ENCODE data around the gene MAPK10.

The MAPK10 gene

DNA sequence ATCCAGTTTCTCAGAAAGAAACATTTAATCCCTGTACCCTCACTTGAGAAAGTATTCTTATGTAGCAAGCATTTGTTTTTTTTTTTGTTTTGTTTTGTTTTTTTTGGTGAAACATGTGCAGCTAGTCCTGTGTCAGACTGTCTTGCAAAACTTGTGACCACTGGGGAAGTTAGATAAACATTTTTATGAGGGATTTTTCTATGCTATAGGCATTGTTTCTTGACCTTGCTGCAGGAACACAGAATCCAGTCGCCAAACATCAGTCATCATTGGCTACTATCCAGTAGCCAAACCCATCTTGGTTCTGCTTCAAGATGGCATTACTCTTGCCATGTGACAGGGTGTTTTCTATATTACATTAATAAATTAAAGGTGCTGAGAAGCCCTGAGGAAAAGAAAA, 7.7 kb upstream of the MAPK10 start:
- no peak overlapping the region for H3K4me3 ChIP-seq (ENCODE audit: low read depth, low read length)
- TF ChIP-seq CTCF (IDR thresholded peaks at IDR 0.05; ENCODE audit: low read depth, low read length): no peak

- H3K4me3 ChIP-seq (ENCODE audit: low read depth, low read length): no peak overlapping the region
- no peak for TF ChIP-seq CTCF (IDR thresholded peaks at IDR 0.05; ENCODE audit: low read depth, low read length)
Measured at GRCh38 chr4:86366920-86367319, 7.1 kb upstream of the MAPK10 start.

DNA sequence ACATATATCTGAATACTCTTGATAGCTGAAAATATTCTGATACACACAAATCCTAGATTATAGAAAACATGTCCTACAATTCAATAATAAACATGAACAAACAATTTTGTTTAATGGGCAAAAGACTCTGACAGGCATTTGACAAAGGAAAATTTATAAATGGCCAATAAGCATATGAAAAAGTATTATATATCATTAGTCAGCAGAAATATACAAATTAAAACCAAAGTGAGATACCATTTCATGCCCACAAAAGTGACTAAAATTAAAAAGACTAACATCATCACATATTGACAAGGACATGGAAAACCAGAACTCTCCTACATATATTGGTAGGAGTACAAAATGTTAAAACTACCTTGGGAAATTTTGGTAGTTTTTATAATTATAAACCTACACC, 2.7 kb upstream of the MAPK10 start:
- H3K4me3 ChIP-seq (ENCODE audit: low read depth, low read length): no peak overlapping the region
- TF ChIP-seq CTCF (IDR thresholded peaks at IDR 0.05; ENCODE audit: low read depth, low read length): no peak

DNA sequence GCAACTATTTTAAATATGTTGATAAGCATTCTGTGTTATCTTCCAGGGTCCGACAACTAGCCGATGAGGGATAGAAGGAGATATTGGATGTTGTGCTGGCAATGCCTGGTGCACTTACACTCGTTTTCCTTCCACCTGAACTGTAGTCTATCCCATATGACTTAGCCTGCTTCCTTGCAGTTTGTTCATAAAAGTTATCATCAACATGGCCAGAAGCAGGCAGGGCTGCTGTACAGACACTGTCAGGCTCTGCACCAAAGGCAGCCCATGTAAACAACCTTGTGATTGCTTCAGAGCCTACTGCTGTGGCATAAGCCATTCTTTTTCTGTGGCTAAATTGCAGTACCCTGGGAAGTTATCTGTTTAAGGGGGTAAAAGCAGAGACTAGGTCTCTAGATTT, 1.6 kb downstream of the MAPK10 start:
- no peak overlapping the region for H3K4me3 ChIP-seq (ENCODE audit: low read depth, low read length)
- no peak for TF ChIP-seq CTCF (IDR thresholded peaks at IDR 0.05; ENCODE audit: low read depth, low read length)

DNA sequence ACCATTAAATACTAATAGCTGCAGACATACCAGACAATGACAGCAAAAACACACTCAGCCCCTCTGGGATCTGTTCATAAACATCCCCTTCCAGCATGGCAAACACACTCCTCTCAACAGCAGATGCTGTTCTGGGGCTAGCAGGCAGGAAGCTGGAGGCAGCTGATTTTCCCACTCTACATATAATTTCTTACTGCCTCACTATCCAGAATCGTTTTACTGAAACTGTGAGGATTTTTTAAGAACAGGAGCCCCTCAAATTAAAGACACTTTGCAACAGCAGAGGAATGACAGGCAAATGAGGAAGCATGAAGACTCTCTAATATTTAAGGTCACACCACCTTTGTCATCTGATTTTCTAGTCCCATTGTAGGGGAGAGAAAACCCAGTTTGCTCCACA, 2.2 kb downstream of the MAPK10 start:
- TF ChIP-seq CTCF (IDR thresholded peaks at IDR 0.05; ENCODE audit: low read depth, low read length): no peak
- H3K4me3 ChIP-seq (ENCODE audit: low read depth, low read length): no peak overlapping the region

- no peak overlapping the region for H3K4me3 ChIP-seq (ENCODE audit: low read depth, low read length)
- no peak for TF ChIP-seq CTCF (IDR thresholded peaks at IDR 0.05; ENCODE audit: low read depth, low read length)
Measured at GRCh38 chr4:86356425-86357210, 3.2 kb downstream of the MAPK10 start.

- no peak for TF ChIP-seq CTCF (IDR thresholded peaks at IDR 0.05; ENCODE audit: low read depth, low read length)
- H3K4me3 ChIP-seq (ENCODE audit: low read depth, low read length): no peak overlapping the region
Measured at GRCh38 chr4:86354390-86354789, 5.5 kb downstream of the MAPK10 start.
